SK-N-SH treated with all-trans-retinoic acid at 6 μM for 48 hours (cell line): ENCODE results near the gene TIAM1.

Experiments used
- ATAC-seq: fragments of 200-7000 bp; cut with Tn5 transposase; 3 replicates; pipeline ENCODE4 v1.9.1; 2020; ENCODE audit warnings: mild to moderate bottlenecking, moderate library complexity
- ARNTL ChIP-seq: fragments of 450-650 bp; formaldehyde crosslinking; IDR thresholded peaks from 2 replicates; pipeline ENCODE4 v1.5.0; 2020; ENCODE audit warnings: low read depth, mild to moderate bottlenecking, moderate library complexity, borderline replicate concordance
- BACH2 ChIP-seq: fragments of 250-450 bp; sonication (Bioruptor Pico); IDR thresholded peaks from 2 replicates; pipeline ENCODE4 v1.9.0; 2021; ENCODE audit warnings: mild to moderate bottlenecking, borderline replicate concordance
- CREB5 ChIP-seq: fragments of 250-450 bp; sonication (Bioruptor Pico); IDR thresholded peaks from 2 replicates; pipeline ENCODE4 v1.5.1; 2020; ENCODE audit warnings: low read depth, mild to moderate bottlenecking, moderate library complexity
- CSDC2 ChIP-seq: fragments of 250-450 bp; sonication (Bioruptor Pico); IDR thresholded peaks from 2 replicates; pipeline ENCODE4 v1.5.0; 2020; ENCODE audit warnings: mild to moderate bottlenecking, moderate library complexity
- CSRNP3 ChIP-seq: fragments of 250-450 bp; sonication (Bioruptor Pico); IDR thresholded peaks from 2 replicates; pipeline ENCODE4 v1.5.1; 2021; ENCODE audit warnings: mild to moderate bottlenecking, moderate library complexity
- ESRRG ChIP-seq: fragments of 250-450 bp; sonication (Bioruptor Pico); IDR thresholded peaks from 2 replicates; pipeline ENCODE4 v1.6.1; 2021; ENCODE audit warnings: mild to moderate bottlenecking
- GLIS3 ChIP-seq: fragments of 250-450 bp; sonication (Bioruptor Pico); IDR thresholded peaks from 2 replicates; pipeline ENCODE4 v1.5.0; 2020; ENCODE audit warnings: mild to moderate bottlenecking, moderate library complexity
- ISL1 ChIP-seq: fragments of 250-450 bp; sonication (Bioruptor Pico); IDR thresholded peaks from 2 replicates; pipeline ENCODE4 v2.1.2; 2022; ENCODE audit warnings: mild to moderate bottlenecking, moderate library complexity
- PATZ1 ChIP-seq: fragments of 250-450 bp; sonication (Bioruptor Pico); IDR thresholded peaks from 2 replicates; pipeline ENCODE4 v1.8.0; 2020; ENCODE audit warnings: mild to moderate bottlenecking, moderate library complexity, borderline replicate concordance
- POU6F1 ChIP-seq: fragments of 250-450 bp; sonication (Bioruptor Pico); IDR thresholded peaks from 2 replicates; pipeline ENCODE4 v1.8.0; 2021; ENCODE audit warnings: low read depth, mild to moderate bottlenecking, moderate library complexity, borderline replicate concordance
- PPARA ChIP-seq: fragments of 250-450 bp; sonication (Bioruptor Pico); IDR thresholded peaks from 2 replicates; pipeline ENCODE4 v1.5.0; 2020; ENCODE audit warnings: mild to moderate bottlenecking, borderline replicate concordance
- RARB ChIP-seq: fragments of 250-450 bp; sonication (Bioruptor Pico); IDR thresholded peaks from 2 replicates; pipeline ENCODE4 v1.8.0; 2021; ENCODE audit warnings: mild to moderate bottlenecking, moderate library complexity
- SNAI2 ChIP-seq: fragments of 250-450 bp; sonication (Bioruptor Pico); IDR thresholded peaks from 2 replicates; pipeline ENCODE4 v1.5.0; 2020; ENCODE audit warnings: mild to moderate bottlenecking, moderate library complexity
- TCF4 ChIP-seq: fragments of 250-450 bp; sonication (Bioruptor Pico); IDR thresholded peaks from 2 replicates; pipeline ENCODE4 v1.8.0; 2021; ENCODE audit warnings: mild to moderate bottlenecking, moderate library complexity, borderline replicate concordance
- TOX ChIP-seq: fragments of 250-450 bp; sonication (Bioruptor Pico); IDR thresholded peaks from 2 replicates; pipeline ENCODE4 v1.8.0; 2021; ENCODE audit warnings: mild to moderate bottlenecking, moderate library complexity, borderline replicate concordance
- TSHZ2 ChIP-seq: fragments of 250-450 bp; sonication (Bioruptor Pico); IDR thresholded peaks from 2 replicates; pipeline ENCODE4 v1.5.0; 2020; ENCODE audit warnings: mild to moderate bottlenecking, moderate library complexity
- ZC3H10 ChIP-seq: fragments of 250-450 bp; sonication (Bioruptor Pico); IDR thresholded peaks from 2 replicates; pipeline ENCODE4 v1.5.1; 2021; ENCODE audit warnings: mild to moderate bottlenecking, moderate library complexity
- ZFP3 ChIP-seq: fragments of 250-450 bp; sonication (Bioruptor Pico); IDR thresholded peaks from 2 replicates; pipeline ENCODE4 v1.5.0; 2020; ENCODE audit warnings: mild to moderate bottlenecking, moderate library complexity
- ZFP30 ChIP-seq: fragments of 450-650 bp; formaldehyde crosslinking; IDR thresholded peaks from 2 replicates; pipeline ENCODE4 v1.5.0; 2022; ENCODE audit warnings: mild to moderate bottlenecking, moderate library complexity
- ZNF565 ChIP-seq: fragments of 450-650 bp; formaldehyde crosslinking; conservative IDR thresholded peaks from 2 replicates; pipeline ENCODE4 v1.5.0; 2020; ENCODE audit warnings: low read depth, mild to moderate bottlenecking, moderate library complexity
- ZNF70 ChIP-seq: fragments of 450-650 bp; formaldehyde crosslinking; IDR thresholded peaks from 2 replicates; pipeline ENCODE4 v1.5.0; 2020; ENCODE audit warnings: mild to moderate bottlenecking, moderate library complexity
- ZNF8 ChIP-seq: fragments of 450-650 bp; formaldehyde crosslinking; IDR thresholded peaks from 2 replicates; pipeline ENCODE4 v1.5.0; 2020; ENCODE audit warnings: mild to moderate bottlenecking, moderate library complexity

TIAM1 gene

GRCh38 chr21:31337086-31337485, 7.0 kb downstream of the TIAM1 start:
- ATAC-seq = no peak

GRCh38 chr21:31336739-31337040, 7.4 kb downstream of the TIAM1 start:
- no peak for ATAC-seq
- TF ChIP-seq POU6F1 (CRISPR knock-in tag) (no peak), ARNTL (CRISPR knock-in tag) (no peak), CREB5 (CRISPR knock-in tag) (no peak), CSRNP3 (no peak), ZNF565 (CRISPR knock-in tag) (no peak), RARB (CRISPR knock-in tag) (no peak), TSHZ2 (CRISPR knock-in tag) (no peak), ZNF70 (no peak)

More at GRCh38 chr21:31337086-31337485, 7.0 kb downstream of the TIAM1 start:
- TF ChIP-seq TOX (CRISPR knock-in tag) (no peak), ZNF565 (CRISPR knock-in tag) (no peak), ESRRG (CRISPR knock-in tag) (no peak), CSRNP3 (no peak), ZFP30 (CRISPR knock-in tag) (no peak), CREB5 (CRISPR knock-in tag) (no peak), RARB (CRISPR knock-in tag) (no peak), ZNF8 (CRISPR knock-in tag) (no peak), ZFP3 (no peak), PATZ1 (no peak), ISL1 (CRISPR knock-in tag) (no peak), BACH2 (CRISPR knock-in tag) (no peak), PPARA (CRISPR knock-in tag) (no peak), ZC3H10 (CRISPR knock-in tag) (no peak), SNAI2 (CRISPR knock-in tag) (no peak), ARNTL (CRISPR knock-in tag) (no peak), GLIS3 (CRISPR knock-in tag) (no peak), POU6F1 (CRISPR knock-in tag) (no peak), CSDC2 (CRISPR knock-in tag) (no peak), TCF4 (no peak)
